Ishikawa (cell line): ENCODE data around the gene CFAP68.
A peak's percentile ranks its signal among the peaks of the same experiment; 100 is the strongest.

Experiments
- CEBPB ChIP-seq: IDR thresholded peaks from 2 replicates; pipeline ENCODE4 v1.6.1; 2012
- CREB1 ChIP-seq: IDR thresholded peaks from 2 replicates; pipeline ENCODE4 v1.6.1; 2012; ENCODE audit warnings: low read depth
- EP300 ChIP-seq: IDR thresholded peaks from 2 replicates; pipeline ENCODE4 v1.6.1; 2012; ENCODE audit warnings: borderline replicate concordance
- FOXM1 ChIP-seq: IDR thresholded peaks from 2 replicates; pipeline ENCODE4 v1.6.1; 2012; ENCODE audit warnings: low read depth, borderline replicate concordance
- NFIC ChIP-seq: IDR thresholded peaks from 2 replicates; pipeline ENCODE4 v1.6.1; 2012
- RAD21 ChIP-seq: IDR thresholded peaks from 2 replicates; pipeline ENCODE4 v1.6.1; 2012; ENCODE audit warnings: low read depth
- TAF1 ChIP-seq: IDR thresholded peaks from 2 replicates; pipeline ENCODE4 v1.6.1; 2012; ENCODE audit warnings: low read depth, mild to moderate bottlenecking
- TCF12 ChIP-seq: IDR thresholded peaks from 2 replicates; pipeline ENCODE4 v1.6.1; 2012; ENCODE audit warnings: low read depth
- TEAD4 ChIP-seq: IDR thresholded peaks from 2 replicates; pipeline ENCODE4 v1.6.1; 2012
- YY1 ChIP-seq: IDR thresholded peaks from 2 replicates; pipeline ENCODE4 v1.6.1; 2012; ENCODE audit warnings: low read depth
- ZBTB7A ChIP-seq: IDR thresholded peaks from 2 replicates; pipeline ENCODE4 v1.6.1; 2012; ENCODE audit warnings: low read depth
- TF ChIP-seq, protein P1 (sequence below): IDR thresholded peaks from 2 replicates; pipeline ENCODE4 v1.6.1; 2012
- TF ChIP-seq, protein P2 (sequence below): IDR thresholded peaks from 2 replicates; pipeline ENCODE4 v1.6.1; 2012
- TF ChIP-seq, protein P3 (sequence below): IDR thresholded peaks from 2 replicates; pipeline ENCODE4 v1.6.1; 2012; ENCODE audit warnings: low read depth, mild to moderate bottlenecking

Gene CFAP68

DNA sequence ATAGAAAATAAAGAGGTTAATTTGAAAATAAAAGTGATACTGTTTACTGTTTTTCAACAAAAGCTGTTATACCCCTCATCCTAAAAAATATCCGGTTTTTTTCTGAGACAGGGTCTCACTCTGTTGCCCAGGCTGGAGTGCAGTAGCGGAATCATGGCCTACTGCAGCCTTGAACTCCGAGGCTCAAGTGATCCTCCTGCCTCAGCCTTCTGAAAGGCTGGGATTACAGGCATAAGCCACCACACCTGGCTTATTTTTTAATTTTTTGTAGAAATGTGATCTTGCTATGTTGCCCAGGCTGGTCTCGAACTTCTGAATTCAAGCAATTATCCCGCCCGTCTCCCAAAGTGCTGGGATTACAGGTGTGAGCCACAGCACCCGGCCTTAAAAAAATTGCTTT, 43.7 kb upstream of the CFAP68 start:
- TF ChIP-seq TAF1 (no peak), TCF12 (no peak), TEAD4 (no peak), EP300 (no peak), YY1 (no peak), RAD21 (no peak)
- TF ChIP-seq, protein P1, sequence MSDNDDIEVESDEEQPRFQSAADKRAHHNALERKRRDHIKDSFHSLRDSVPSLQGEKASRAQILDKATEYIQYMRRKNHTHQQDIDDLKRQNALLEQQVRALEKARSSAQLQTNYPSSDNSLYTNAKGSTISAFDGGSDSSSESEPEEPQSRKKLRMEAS, result no peak

DNA sequence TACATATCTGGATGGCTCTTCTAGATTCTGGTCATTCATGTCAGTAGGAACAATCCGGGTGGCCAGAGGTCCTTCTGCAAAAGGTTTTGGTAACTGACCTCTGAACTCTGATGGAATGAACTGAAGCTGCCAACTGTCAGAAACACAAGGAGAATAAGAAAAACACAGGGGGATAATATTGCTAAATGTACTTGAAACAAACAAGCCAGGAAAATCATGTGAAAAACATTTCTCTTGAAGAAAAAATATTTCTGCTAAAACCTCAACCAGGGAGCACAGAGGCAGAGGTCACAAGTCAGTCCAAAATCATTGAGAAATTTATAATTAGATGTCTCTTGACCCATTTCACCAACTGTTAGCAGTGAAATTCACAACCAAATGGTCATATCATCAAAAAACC, 43.2 kb upstream of the CFAP68 start:
- TF ChIP-seq TCF12, result no peak

DNA sequence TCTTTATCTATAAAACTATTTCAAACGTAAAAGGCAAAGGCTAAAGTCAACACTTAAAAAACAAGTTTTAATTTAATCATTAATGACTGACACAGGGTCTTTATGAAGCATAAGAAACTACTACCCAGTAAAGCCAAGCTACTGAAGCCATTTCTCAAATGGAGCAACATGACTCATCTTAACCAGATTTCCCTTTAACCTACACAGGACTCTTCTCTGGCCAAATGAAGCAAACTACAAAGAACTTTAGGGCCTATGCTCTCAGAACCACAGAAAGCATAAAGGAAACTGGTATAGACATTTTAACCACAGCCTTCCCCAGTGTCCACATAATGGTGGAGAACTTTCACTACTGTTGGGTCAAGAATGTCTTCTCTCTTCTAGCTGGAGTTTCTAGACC, 42.6 kb upstream of the CFAP68 start:
- TF ChIP-seq ZBTB7A, result no peak
- TF ChIP-seq CREB1, result no peak

DNA sequence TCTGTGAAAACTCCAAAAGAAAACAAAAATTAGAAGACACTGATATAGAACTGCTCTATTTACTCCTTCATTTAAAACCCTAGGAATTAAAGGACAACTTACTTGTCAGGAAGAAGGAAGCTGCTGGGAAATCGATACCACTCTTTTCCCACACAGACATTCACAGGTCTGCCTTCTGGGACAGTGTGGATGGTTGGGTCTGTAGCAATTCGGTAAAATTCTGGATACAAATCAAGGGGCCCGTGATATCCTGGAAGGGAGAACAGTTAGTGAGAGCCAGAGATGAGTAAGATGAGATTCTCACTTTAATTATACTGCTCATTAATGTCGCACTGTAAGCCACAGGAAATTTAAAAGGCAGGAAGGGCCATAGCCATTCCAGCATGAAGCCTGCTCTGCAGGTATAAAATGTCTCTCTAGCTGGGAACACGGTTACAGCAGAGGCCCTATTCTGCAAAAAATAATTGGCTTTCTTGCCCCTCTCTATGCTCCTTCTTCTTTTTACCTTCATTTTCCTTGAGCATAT, 41.9 kb upstream of the CFAP68 start:
- TF ChIP-seq, protein P2, sequence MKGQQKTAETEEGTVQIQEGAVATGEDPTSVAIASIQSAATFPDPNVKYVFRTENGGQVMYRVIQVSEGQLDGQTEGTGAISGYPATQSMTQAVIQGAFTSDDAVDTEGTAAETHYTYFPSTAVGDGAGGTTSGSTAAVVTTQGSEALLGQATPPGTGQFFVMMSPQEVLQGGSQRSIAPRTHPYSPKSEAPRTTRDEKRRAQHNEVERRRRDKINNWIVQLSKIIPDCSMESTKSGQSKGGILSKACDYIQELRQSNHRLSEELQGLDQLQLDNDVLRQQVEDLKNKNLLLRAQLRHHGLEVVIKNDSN, result no peak
- TF ChIP-seq EP300, result no peak

DNA sequence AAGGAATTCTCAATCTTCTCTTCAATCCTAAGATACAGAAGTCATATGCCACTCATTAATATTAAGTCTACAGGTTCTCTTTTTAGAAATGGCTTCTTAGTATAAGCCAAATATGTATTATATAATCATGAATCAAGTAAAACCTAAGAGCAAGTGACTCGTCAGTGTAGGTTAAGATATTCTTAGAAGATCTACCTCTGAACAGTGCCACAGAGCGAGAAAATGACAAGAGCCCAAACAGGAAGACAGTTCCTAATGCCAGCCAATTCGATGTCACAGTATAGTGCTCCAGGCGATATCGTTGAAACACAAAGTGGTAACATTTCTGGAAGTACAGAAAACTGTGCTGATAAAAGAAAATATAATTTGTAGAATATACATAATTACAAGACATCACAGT, 41.3 kb upstream of the CFAP68 start:
- TF ChIP-seq EP300 (no peak), TCF12 (no peak), CREB1 (no peak)
- TF ChIP-seq, protein P3, sequence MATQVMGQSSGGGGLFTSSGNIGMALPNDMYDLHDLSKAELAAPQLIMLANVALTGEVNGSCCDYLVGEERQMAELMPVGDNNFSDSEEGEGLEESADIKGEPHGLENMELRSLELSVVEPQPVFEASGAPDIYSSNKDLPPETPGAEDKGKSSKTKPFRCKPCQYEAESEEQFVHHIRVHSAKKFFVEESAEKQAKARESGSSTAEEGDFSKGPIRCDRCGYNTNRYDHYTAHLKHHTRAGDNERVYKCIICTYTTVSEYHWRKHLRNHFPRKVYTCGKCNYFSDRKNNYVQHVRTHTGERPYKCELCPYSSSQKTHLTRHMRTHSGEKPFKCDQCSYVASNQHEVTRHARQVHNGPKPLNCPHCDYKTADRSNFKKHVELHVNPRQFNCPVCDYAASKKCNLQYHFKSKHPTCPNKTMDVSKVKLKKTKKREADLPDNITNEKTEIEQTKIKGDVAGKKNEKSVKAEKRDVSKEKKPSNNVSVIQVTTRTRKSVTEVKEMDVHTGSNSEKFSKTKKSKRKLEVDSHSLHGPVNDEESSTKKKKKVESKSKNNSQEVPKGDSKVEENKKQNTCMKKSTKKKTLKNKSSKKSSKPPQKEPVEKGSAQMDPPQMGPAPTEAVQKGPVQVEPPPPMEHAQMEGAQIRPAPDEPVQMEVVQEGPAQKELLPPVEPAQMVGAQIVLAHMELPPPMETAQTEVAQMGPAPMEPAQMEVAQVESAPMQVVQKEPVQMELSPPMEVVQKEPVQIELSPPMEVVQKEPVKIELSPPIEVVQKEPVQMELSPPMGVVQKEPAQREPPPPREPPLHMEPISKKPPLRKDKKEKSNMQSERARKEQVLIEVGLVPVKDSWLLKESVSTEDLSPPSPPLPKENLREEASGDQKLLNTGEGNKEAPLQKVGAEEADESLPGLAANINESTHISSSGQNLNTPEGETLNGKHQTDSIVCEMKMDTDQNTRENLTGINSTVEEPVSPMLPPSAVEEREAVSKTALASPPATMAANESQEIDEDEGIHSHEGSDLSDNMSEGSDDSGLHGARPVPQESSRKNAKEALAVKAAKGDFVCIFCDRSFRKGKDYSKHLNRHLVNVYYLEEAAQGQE, result no peak

DNA sequence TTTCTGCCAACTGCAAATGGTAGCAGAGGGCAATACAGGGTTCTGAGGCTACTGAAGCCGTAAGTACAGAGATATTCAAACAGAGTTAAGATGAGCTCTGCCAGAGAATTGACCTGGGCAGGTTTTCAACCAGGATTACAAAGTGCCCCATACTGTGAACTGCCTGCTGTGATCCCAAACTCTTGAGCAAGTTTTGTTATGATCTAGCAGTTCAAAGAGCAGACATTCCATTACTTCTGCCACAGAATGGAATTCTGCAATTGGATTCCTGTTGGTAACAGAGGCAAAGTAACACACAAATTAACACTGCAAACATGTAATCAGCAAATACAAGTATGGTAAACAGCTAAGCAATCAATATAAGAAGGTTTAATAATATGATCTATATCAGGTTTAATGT, 39.2 kb upstream of the CFAP68 start:
- TF ChIP-seq NFIC (peak; percentile 67), ZBTB7A (no peak), FOXM1 (no peak), TCF12 (0 out of 2 replicates have a peak, but pooled peaks have one; percentile 44), TAF1 (no peak), EP300 (peak; percentile 70; the same call in 1 of the 2 replicates), TEAD4 (peak; percentile 60), CEBPB (peak; percentile 94)

DNA sequence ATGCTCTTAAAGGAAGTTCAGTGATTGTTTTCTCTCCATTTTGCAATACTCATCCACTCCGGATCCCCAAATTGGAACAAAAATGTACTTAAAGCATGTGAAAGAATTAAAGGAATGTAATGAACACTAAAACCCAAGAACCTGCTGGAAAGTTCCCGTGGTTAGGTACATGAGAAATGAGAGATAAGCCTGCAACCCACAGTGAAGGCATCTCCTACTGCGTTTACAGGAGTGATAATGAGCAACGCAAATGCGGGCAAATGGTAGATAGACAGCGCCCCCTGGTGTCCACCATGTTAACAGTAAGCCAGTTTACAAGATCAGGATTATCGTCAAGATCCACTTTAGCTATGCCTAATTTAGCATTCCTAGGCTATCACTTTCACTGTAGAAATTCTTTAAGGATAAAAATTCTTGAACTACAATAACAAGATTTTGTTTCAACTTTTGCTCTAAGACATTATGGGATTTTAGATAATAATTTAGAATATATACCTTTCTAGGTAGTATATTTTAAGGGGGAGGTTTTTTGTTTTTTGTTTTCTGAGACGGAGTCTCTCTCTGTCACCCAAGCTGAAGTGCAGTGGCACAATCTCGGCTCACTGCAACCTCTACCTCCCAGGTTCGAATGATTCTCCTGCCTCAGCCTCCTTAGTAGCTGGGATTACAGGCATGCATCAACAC, 37.8 kb upstream of the CFAP68 start:
- TF ChIP-seq TCF12, result no peak
- no peak for TF ChIP-seq FOXM1
- TF ChIP-seq ZBTB7A, result no peak
- TF ChIP-seq RAD21, result peak; percentile 96

DNA sequence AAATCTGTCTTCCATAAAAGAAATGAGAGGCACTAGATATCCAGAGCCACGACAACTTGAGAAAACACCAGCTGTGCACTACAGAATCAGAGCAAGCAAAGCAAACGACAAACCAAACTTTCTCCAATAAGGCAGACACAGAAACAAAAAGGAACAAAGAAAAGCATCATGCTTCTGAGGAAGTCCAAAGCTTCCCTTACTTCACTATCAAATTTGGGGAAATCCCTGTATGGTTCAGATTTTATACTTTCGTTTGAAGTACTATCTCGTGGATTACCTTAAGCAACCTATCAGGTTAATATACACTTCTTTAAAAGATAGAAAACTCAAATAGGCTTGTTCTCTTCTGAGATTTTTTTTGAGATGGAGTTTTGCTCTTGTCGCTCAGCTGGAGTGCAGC, 35.7 kb upstream of the CFAP68 start:
- TF ChIP-seq NFIC (no peak), CREB1 (no peak), TAF1 (no peak), CEBPB (no peak)
- TF ChIP-seq, protein P3, result no peak
